Measurements from ENCODE around the gene NINJ1. TPM values are rescaled to one million over a fixed set of nuclear protein-coding genes. Genes with fewer than 3 reads are reported as not detected.

NINJ1 gene, protein sequence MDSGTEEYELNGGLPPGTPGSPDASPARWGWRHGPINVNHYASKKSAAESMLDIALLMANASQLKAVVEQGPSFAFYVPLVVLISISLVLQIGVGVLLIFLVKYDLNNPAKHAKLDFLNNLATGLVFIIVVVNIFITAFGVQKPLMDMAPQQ
- 10 to 100 TPM; 33.8 to 35.6 TPM for total RNA-seq
- polyA plus RNA-seq, result 10 to 100 TPM; 78.5 to 97.6 (median 96.0) TPM
- total RNA-seq, result 15.5 to 101 (median 40.3) reads per million in 6 experiments

DNA sequence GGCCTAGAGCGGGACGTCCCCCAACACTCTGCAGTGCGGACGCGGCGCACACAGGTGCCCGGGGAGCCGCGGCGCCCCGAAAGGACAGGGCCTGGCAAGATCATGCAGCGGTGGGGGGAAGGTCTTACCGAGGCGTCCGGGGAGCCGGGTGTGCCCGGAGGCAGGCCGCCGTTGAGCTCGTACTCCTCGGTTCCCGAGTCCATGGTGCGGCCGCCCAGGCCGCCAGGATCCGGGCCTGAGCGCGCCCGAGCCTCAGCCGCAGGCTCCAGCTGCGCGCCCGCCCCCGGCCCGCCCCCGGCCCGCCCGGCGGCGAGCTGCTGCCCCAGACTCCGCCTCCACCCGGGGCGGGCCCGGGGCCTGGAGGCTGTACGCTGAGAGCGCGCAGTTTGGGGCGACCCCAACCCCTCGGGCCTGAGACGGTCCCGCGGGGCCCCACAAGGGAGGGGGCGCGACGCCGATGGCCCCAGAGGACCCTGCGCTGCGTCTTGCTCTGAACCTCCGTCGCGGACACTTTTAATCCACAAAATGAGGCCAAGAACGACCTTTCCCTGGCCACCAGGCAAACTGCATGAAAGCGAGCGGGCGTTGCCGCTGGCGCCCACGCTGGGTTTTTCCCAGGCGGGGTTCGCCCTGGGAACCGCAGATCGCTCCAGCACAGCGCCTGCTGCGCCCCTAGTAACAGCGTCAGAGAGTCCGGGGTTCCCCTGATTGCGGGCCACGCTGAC is at the start of gene NINJ1:
NINJ1 (minus strand) TSS at position 237 of the 725 bp plus-strand sequence; CDS start at position 203, 34 bp downstream.
- H3K27ac Mint-ChIP-seq, result peak within 1 kb of the TSS; percentile 82 to 99 (median 96)
- H3K4me1 Mint-ChIP-seq, result peaks cover 37 to 71% (median 63%) of the 10 kb centered on the region in 4 donors
- no peaks in the 10 kb centered on the region for H3K27me3 Mint-ChIP-seq
- ATAC-seq, result peak; percentile 85 to 86
- POLR2A ChIA-PET, result interaction anchor here (0.6 to 5.7 kb wide), 20 partner anchors 9 to 432 kb away, joined by 3 to 54 read pairs (median 5); partner anchors contain the start of gene CARD19
- DNase-seq, result peak; percentile 59 to 92 (median 86)
- no peaks in the 10 kb centered on the region for H3K9me3 Mint-ChIP-seq
- H3K36me3 Mint-ChIP-seq, result no peaks in the 10 kb centered on the region
- H3K4me3 Mint-ChIP-seq, result peak within 1 kb of the TSS; percentile 85 to 93 (median 88)

DNA sequence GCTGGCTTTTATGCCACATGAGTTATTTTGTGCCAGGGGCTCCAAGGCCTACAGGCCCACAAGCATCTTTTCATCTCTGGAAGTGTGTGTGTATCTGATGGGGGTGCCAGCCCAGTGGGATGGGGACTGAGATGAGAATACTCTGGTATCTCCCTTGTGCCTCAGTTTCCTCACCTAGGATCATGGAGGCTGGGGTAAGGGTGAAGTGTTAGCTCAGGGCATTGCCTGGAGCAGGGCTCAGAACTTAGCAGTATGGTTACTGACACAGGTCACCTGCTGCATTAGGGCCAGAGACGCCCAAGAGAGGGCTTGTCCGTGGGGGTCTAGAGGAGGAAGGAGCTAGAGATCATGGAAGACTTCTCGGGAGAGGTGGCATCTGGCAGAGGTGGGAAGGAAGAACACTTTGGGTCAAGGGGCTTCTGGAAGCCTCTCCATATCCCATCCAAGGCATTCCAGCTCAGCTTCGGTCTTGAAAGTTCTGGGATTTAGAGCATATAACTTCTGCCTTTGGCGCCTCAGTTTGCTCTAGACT is 49.1 kb upstream of the NINJ1 start:
- H3K9me3 Mint-ChIP-seq, result no peaks in the 10 kb centered on the region
- peaks cover 4 to 12% (median 9%) of the 10 kb centered on the region in 4 donors for H3K4me1 Mint-ChIP-seq
- DNase-seq (no peak), ATAC-seq (no peak)
- peak overlapping the region in 1 of 10 donors; percentile 83 for H3K27ac Mint-ChIP-seq
- peak overlapping the region; percentile 61 to 85 (median 76) for H3K4me3 Mint-ChIP-seq
- H3K27me3 Mint-ChIP-seq, result peaks cover 8 to 58% (median 32%) of the 10 kb centered on the region in 5 donors
- POLR2A ChIA-PET, result no interaction called here
- H3K36me3 Mint-ChIP-seq, result no peaks in the 10 kb centered on the region

DNA sequence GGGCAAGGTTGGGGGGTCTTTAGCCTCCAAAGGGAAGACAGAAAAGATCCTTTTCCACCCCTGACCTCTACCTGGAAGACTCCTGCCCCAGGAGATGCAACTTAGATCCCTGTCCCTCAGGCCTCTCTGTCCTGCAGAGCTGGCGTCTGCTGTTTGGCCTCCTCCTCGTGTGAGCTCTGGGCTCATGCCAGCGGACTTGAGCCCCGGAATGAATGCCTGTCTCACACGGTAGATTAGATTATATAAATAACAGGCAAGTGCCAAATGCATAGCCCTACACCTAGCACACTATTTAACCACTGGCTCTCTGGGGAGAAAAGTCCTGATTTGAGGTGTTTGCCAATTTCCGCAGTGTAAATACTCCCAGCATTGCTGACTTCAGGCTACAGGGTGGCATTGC is 48.5 kb upstream of the NINJ1 start:
- Mint-ChIP-seq H3K4me3 (peak overlapping the region in 6 of 10 donors; percentile 19 to 78 (median 64)), H3K27ac (peak overlapping the region in 1 of 10 donors; percentile 49), H3K9me3 (no peaks in the 10 kb centered on the region), H3K27me3 (peaks cover 8 to 57% (median 32%) of the 10 kb centered on the region in 5 donors), H3K4me1 (peaks cover 4 to 12% (median 9%) of the 10 kb centered on the region in 4 donors), H3K36me3 (no peaks in the 10 kb centered on the region)
- DNase-seq, result no peak
- no peak for ATAC-seq
- POLR2A ChIA-PET, result no interaction called here

DNA sequence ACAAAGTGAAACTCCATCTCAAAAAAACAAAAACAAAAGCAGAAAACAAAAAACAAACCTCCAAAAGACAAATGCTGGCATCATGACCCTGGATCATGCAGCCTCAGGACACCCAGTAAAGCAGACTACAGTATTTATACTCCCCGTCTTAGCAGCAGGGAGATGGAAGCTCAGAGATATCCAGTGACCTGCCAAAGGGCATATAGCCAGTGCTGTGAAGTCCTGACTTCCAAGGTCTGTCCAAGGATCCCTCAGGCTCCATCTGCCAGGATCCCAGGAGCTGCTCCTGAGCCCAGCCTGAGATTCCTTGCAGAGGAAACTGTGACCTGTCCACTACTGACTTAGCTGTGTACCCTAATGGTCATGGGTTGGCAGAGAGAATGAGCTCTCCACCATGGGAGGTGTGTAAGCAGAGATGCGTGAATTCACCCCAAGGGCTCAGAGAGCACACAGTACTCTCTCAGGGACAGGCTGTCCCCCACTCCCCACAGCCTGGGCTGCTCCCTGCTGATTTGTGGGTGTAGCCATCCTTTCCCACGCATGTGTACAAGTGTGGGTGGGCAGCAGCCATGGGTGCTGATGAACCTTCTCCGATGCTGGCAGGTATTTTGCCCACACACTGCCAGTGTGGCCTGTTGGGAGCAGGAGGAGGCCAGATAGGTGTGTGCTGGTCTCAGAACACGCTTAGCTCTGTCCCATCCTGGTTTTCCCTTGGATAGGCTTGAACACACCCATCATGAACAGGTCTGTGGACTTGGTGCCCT is 47.8 kb upstream of the NINJ1 start:
- Mint-ChIP-seq H3K4me1 (peaks cover 2 to 12% (median 9%) of the 10 kb centered on the region in 4 donors), H3K27me3 (peaks cover 8 to 54% (median 29%) of the 10 kb centered on the region in 5 donors), H3K9me3 (no peaks in the 10 kb centered on the region), H3K4me3 (peak overlapping the region in 1 of 10 donors; percentile 20), H3K36me3 (no peaks in the 10 kb centered on the region), H3K27ac (peak overlapping the region in 1 of 10 donors; percentile 13)
- POLR2A ChIA-PET, result interaction anchor here (1.3 kb wide), 1 partner anchor 48 kb away, joined by 3 read pairs; the partner anchor contains the start of gene NINJ1
- DNase-seq (no peak), ATAC-seq (no peak)

DNA sequence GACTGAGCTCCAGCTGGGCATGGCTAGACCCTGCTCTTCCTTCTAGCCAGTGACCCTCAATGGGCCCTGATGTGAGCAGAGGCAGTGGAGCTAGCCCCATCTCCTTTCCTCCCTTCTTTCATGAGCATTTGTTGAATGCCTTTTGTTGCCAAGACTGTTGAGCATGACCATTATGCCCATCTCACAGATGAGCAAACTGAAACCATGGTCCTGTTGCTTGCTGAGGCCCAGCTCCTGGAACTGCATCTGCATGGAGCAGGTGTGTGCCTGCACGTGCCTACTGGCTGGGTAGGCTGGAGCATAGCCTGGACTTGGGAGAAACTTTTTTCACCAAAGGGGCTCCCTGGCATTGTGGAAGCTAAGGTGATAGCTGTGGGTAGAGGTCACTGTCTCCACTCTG is 46.9 kb upstream of the NINJ1 start:
- DNase-seq, result no peak
- no peaks in the 10 kb centered on the region for H3K9me3 Mint-ChIP-seq
- POLR2A ChIA-PET, result interaction anchor here (1.3 kb wide), 1 partner anchor 47 kb away, joined by 3 read pairs; the partner anchor contains the start of gene NINJ1

DNA sequence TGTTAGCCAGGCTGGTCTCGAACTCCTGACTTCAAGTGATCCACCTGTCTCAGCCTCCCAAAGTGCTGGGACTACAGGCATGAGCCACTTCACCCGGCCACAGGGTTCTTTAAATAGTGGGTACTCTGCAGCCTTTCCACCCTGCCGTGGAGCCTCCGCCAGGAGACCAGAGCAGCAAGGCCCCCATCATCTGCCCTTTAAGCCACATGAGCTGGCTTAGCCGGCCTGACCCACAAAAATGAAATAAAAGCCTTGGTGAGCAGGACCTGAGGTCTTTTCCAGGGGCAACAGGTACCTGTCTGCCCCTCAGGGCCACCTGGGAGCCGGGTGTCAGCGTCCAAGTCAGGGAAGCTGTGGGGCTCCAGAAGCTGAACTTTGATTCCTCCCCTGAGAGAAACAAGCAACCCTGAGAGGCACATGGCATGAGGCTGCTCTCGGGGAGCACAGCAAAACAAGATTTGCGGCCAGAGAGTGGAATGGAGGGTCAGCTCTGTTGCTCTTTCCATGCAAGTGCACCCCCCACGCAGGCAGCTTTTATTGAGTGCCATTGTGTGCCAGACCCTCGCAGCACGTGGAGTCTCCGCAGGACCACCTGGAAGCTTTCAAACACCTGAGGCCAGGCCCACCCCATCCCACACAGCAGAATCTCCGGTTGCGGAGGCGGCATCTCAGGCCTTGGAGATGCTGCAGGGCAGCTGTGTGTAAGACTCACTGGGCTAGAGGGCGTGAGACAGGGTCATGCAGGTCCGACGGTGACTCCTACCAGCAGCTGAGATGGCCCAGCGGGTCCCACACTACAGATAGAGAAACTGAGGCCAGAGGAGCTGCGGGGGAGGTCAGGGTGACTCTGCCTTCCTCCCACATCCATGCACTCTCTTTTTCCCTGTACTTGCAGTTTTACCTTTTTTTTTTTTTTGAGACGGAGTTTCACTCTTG is 45.1 kb upstream of the NINJ1 start:
- ATAC-seq, result no peak
- no peak overlapping the region for H3K4me3 Mint-ChIP-seq
- no peaks in the 10 kb centered on the region for H3K36me3 Mint-ChIP-seq

More for the DNA sequence above, 46.9 kb upstream of the NINJ1 start:
- Mint-ChIP-seq H3K4me1 (peaks cover 2 to 12% (median 9%) of the 10 kb centered on the region in 4 donors), H3K27ac (no peak overlapping the region), H3K36me3 (no peaks in the 10 kb centered on the region), H3K4me3 (no peak overlapping the region), H3K27me3 (peaks cover 8 to 53% (median 28%) of the 10 kb centered on the region in 5 donors)
- no peak for ATAC-seq

DNA sequence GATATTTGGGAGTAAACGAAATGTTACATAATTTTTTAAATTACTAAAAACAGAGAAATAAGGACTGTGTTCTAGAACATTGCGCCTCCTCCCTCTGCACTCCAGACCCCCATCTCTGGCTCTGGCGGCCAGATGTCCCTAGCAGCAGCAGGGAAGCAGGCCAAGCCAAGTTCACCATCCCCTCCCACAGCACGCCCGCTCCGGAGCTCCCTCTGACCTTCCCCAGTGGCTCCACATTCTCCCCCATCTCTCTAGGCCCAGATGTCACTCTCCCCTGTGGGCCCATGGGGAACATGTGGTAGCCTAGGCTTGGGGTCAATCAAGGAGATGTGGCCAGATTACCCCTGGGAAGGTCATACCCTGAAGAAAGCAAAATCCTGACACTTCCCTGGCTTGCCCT is 43.6 kb upstream of the NINJ1 start:
- Mint-ChIP-seq H3K36me3 (no peaks in the 10 kb centered on the region), H3K4me1 (peaks cover 1 to 7% (median 4%) of the 10 kb centered on the region in 4 donors), H3K9me3 (no peaks in the 10 kb centered on the region), H3K4me3 (no peak overlapping the region), H3K27me3 (peaks cover 4 to 33% (median 20%) of the 10 kb centered on the region in 5 donors), H3K27ac (no peak overlapping the region)
- POLR2A ChIA-PET, result no interaction called here
- DNase-seq, result no peak
- no peak for ATAC-seq

More for the DNA sequence above, 45.1 kb upstream of the NINJ1 start:
- Mint-ChIP-seq H3K9me3 (no peaks in the 10 kb centered on the region), H3K27ac (no peak overlapping the region), H3K4me1 (peaks cover 2 to 12% (median 10%) of the 10 kb centered on the region in 4 donors), H3K27me3 (peaks cover 8 to 44% (median 28%) of the 10 kb centered on the region in 5 donors)
- DNase-seq, result no peak
- POLR2A ChIA-PET, result interaction anchor here (0.7 kb wide), 2 partner anchors 25 to 40 kb away, joined by 4 to 7 read pairs; no protein-coding TSS in a partner anchor

DNA sequence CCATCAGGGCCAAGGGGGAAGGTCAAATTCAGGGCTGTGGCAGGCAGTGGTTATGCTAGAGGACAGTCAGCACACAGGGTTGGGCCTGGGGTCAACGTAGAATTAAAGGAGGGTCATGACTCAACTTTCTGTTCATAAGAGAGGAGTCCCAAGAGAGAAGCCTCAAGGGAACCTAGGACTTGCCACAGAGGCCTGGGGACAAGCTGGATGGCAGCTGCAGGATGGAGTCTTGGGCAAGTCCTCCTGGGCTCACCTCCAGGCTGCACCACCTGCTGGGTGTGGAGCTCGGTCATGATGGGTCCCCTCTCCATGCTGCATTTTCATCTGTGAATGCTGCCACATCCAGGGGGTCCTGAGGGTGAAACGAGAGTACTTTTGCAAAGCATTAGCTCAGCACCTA is 40.9 kb upstream of the NINJ1 start:
- POLR2A ChIA-PET, result interaction anchor here (0.8 kb wide), 1 partner anchor 16 kb away, joined by 3 read pairs; no protein-coding TSS in a partner anchor
- H3K36me3 Mint-ChIP-seq, result no peaks in the 10 kb centered on the region
- H3K27ac Mint-ChIP-seq, result no peak overlapping the region
- H3K4me3 Mint-ChIP-seq, result no peak overlapping the region
- DNase-seq, result no peak
- no peak for ATAC-seq
- no peaks in the 10 kb centered on the region for H3K9me3 Mint-ChIP-seq
- peaks cover 0 to 9% (median 5%) of the 10 kb centered on the region in 5 donors for H3K27me3 Mint-ChIP-seq
- peaks cover 0 to 7% (median 4%) of the 10 kb centered on the region in 4 donors for H3K4me1 Mint-ChIP-seq

DNA sequence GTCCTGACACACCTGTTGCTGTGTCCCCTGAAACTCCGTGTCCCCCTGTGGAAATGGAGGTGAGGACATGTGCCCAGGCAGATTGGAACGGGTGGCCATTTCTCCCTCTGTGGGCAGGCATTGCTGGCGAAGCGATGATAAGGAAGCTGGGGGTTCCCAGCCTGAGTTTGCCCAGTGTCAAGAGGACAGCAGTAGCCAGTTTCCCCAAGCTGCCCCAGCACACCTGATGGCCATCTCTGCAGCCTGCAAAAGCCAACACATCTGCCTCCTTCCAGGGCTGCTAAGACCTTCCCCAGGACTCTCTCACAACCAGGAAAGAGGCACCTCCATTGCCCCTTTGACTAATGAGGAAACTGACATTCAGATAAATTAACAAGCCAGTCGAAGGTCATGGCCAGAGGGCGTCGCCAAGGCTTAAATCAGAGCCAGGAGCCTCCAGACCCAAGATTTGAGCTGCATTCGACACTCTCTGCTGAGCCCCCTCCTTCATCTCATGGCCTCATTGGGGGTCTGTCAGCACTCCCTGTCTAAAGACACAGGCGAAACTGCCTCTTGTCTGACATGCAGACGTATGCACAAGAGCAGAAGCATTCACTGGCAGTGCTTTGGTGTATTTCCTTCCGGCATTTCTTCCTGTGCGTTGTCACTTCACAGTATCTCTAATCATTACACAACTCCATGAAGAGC is 39.5 kb upstream of the NINJ1 start:
- peaks cover 0 to 3% (median 2%) of the 10 kb centered on the region in 5 donors for H3K27me3 Mint-ChIP-seq
- peak overlapping the region in 3 of 10 donors; percentile 8 to 54 (median 14) for H3K4me3 Mint-ChIP-seq
- DNase-seq (no peak), ATAC-seq (no peak)
- H3K9me3 Mint-ChIP-seq, result no peaks in the 10 kb centered on the region
- peak overlapping the region in 6 of 10 donors; percentile 12 to 67 (median 38) for H3K27ac Mint-ChIP-seq
- H3K4me1 Mint-ChIP-seq, result peaks cover 0 to 7% (median 4%) of the 10 kb centered on the region in 4 donors
- POLR2A ChIA-PET, result no interaction called here
- H3K36me3 Mint-ChIP-seq, result no peaks in the 10 kb centered on the region

DNA sequence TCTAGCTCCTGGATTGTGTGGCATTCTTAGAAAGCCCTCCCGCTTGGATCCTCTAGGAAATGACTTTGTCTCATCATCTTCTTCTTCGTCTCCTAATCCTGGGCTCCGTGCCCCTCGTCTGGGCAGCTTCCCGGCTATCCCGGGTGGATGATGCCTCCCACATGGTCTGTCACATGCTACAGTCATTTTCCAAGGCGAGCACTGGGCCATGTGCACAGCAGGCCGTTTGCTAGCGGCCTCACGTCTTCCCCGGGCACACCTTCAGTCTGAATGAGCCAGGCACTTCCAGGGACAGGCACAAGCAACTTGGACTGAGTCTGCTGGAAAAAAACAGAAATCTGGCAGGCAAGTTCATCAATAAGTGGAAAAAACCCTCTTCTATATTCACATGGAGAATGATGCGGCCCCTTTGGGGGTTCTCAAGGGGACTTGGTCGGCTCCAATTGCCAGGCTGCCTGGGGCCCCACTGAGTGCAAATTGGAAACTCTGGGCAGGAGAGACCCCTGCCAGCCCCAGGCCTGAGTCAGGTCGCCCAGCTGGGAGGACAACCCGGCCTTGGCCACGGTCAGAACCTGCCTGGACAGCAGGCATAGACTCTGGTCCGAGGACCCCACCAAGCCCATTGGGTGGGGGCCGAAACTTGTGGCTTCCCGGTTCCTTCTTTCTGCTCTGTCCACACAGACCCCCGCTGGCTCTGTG is 38.8 kb upstream of the NINJ1 start:
- Mint-ChIP-seq H3K4me1 (peaks cover 0 to 7% (median 4%) of the 10 kb centered on the region in 4 donors), H3K27ac (peak overlapping the region in 1 of 10 donors; percentile 87), H3K4me3 (no peak overlapping the region), H3K36me3 (no peaks in the 10 kb centered on the region), H3K9me3 (no peaks in the 10 kb centered on the region), H3K27me3 (peaks cover 0 to 3% (median 0%) of the 10 kb centered on the region in 5 donors)
- POLR2A ChIA-PET, result no interaction called here
- DNase-seq (peak in 1 of 10 donors; percentile 38), ATAC-seq (no peak)
